Vagina (tissue), 2 donors: ENCODE measurements around the gene DNAJB13. TPM values are rescaled to one million over a fixed set of nuclear protein-coding genes. Genes with fewer than 3 reads are reported as not detected.
A peak's percentile ranks its signal among the peaks of the same experiment; 100 is the strongest.

ENCODE experiments used
- DNase-seq, 2 donors: peaks; one replicate each; pipeline ENCODE4 v3.0.0-alpha.2; 2017; ENCODE audit errors: extremely low spot score in 2 of 2
- H3K27ac ChIP-seq: fragments of 200-600 bp; sonication (generic); one replicate; pipeline ENCODE4 v1.5.1; 2019
- H3K27me3 ChIP-seq: fragments of 200-600 bp; sonication (generic); one replicate; pipeline ENCODE4 v1.5.1; 2019
- H3K36me3 ChIP-seq, 2 donors: fragments of 200-600 bp; sonication (generic); one replicate each; pipeline ENCODE4 v1.5.1; 2017 to 2019
- H3K4me1 ChIP-seq: fragments of 200-600 bp; sonication (generic); one replicate; pipeline ENCODE4 v1.5.1; 2019
- H3K4me3 ChIP-seq, 2 donors: fragments of 200-600 bp; sonication (generic); 1 replicate in 1 of 2; 2 replicates in 1 of 2; pipeline ENCODE4 v1.5.1; 2016 to 2019
- H3K9me3 ChIP-seq: fragments of 200-600 bp; sonication (generic); one replicate; pipeline ENCODE4 v1.5.1; 2019
- POLR2A ChIP-seq, 2 donors: fragments of 450-650 bp; IDR thresholded peaks; one replicate each; pipeline ENCODE4 v1.6.1; 2017; ENCODE audit warnings: antibody characterized with exemption in 2 of 2, mild to moderate bottlenecking in 2 of 2, moderate library complexity in 2 of 2
- POLR2AphosphoS5 ChIP-seq, 2 donors: sonication (generic); formaldehyde crosslinking; IDR thresholded peaks; one replicate each; pipeline ENCODE4 v1.9.0; 2017; ENCODE audit warnings: antibody characterized with exemption in 2 of 2, mild to moderate bottlenecking in 2 of 2, low read depth in 1 of 2; ENCODE audit not compliant: insufficient read depth in 1 of 2
- intact Hi-C: fragments of 100-400 bp; cut with DNase I; formaldehyde crosslinking; loops from one replicate; pipeline ENCODE4 v1.15.1; 2023
- total RNA-seq: library from RNA; depleted of rRNA; stranded (reverse); fragments of >200 nt; gene quantifications from one replicate; pipeline ENCODE4 v1.2.3, GENCODE V29; 2016
- TF ChIP-seq, protein P1 (sequence below), 3 experiments: fragments of 450-650 bp in 2 of 3; fragments of 200-600 bp in 1 of 3; sonication (generic) in 1 of 3; IDR thresholded peaks; one replicate each; pipeline ENCODE4 v1.5.1; 2017 to 2019; ENCODE audit warnings: antibody characterized with exemption in 3 of 3, mild to moderate bottlenecking in 2 of 3, moderate library complexity in 2 of 3

DNAJB13 gene
- total RNA-seq, 1 donor from 2014 or later = not detected

DNA sequence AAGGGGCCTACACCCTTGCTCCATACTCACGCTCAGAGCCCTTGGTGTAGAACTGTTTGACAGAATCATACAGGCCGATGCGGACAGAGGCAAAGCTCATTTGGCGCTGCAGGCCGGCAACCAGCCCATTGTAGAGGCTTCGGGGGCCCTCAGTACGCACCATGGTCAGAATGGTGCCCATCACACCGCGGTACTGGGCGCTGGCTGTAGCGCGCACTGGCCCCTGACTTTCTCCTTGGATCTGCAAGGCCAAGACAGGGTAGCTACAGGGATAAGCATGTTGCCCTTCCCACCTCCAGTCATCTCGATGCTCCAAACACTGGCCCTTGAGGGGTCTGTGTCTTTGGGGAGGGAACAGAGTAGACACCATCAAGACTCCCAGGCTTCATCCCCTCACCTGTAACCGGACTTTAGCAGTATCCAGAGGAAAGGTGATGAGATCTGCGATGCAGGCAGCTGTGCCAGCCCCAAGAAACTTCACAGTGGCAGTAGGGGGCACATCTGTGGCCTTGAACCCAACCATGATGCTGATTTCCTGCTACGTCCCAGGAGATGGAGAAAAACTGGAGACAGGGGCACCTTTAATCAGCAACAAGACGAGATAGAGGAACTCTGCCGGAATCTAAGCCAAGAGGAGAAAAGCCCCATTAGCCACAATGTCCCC lies 27.2 kb downstream of the DNAJB13 start:
- peaks cover 24% of the 10 kb centered on the region for H3K4me1 ChIP-seq

DNA sequence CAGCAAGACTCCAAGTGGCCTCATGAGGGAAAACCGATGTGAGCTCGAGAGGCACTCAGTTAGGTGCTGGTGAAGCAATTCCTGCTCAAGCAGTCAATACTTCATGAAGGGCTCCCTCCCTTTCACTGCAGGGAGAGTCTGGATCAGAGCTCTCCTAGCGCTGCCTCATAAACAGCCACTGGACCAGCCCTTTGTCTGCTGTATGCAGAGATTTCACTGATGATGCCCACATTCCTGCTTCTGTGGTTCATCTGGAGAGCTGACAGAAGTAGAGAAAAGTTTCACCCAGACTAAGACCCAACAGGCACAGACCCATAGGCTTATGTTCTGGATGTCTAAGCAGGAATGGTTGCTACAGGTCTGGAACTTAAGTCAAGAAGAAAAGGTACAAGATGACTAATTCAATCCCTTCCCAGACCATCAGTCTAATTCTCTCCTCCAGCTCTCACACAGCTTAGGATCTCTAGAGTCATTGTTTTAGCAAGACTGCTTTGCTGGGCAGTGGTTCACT lies 27.8 kb downstream of the DNAJB13 start:
- Histone ChIP-seq H3K36me3 (no peaks in the 10 kb centered on the region), H3K27ac (no peak overlapping the region), H3K27me3 (no peaks in the 10 kb centered on the region), H3K4me3 (no peak overlapping the region), H3K9me3 (no peaks in the 10 kb centered on the region), H3K4me1 (peaks cover 21% of the 10 kb centered on the region)
- intact Hi-C loops = loop anchor here (5.0 kb wide), 1 partner anchor 691 kb away; no protein-coding TSS in a partner anchor
- TF ChIP-seq POLR2A (IDR thresholded peaks at IDR 0.05) (no peak), POLR2AphosphoS5 (IDR thresholded peaks at IDR 0.05; ENCODE audit: insufficient read depth in 1 of 2, low read depth in 1 of 2) (no peak)
- peak in 1 of 2 donors; percentile 14 for DNase-seq

More for the DNA sequence above, 27.2 kb downstream of the DNAJB13 start:
- Histone ChIP-seq H3K36me3 (no peaks in the 10 kb centered on the region), H3K4me3 (no peak overlapping the region), H3K27me3 (no peaks in the 10 kb centered on the region), H3K27ac (no peak overlapping the region), H3K9me3 (no peaks in the 10 kb centered on the region)
- no peak for DNase-seq
- intact Hi-C loops = loop anchor here (5.0 kb wide), 1 partner anchor 691 kb away; no protein-coding TSS in a partner anchor
- TF ChIP-seq POLR2A (IDR thresholded peaks at IDR 0.05) (no peak), POLR2AphosphoS5 (IDR thresholded peaks at IDR 0.05; ENCODE audit: insufficient read depth in 1 of 2, low read depth in 1 of 2) (no peak)
- TF ChIP-seq, protein P1, sequence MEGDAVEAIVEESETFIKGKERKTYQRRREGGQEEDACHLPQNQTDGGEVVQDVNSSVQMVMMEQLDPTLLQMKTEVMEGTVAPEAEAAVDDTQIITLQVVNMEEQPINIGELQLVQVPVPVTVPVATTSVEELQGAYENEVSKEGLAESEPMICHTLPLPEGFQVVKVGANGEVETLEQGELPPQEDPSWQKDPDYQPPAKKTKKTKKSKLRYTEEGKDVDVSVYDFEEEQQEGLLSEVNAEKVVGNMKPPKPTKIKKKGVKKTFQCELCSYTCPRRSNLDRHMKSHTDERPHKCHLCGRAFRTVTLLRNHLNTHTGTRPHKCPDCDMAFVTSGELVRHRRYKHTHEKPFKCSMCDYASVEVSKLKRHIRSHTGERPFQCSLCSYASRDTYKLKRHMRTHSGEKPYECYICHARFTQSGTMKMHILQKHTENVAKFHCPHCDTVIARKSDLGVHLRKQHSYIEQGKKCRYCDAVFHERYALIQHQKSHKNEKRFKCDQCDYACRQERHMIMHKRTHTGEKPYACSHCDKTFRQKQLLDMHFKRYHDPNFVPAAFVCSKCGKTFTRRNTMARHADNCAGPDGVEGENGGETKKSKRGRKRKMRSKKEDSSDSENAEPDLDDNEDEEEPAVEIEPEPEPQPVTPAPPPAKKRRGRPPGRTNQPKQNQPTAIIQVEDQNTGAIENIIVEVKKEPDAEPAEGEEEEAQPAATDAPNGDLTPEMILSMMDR (IDR thresholded peaks at IDR 0.05) = no peak

DNA sequence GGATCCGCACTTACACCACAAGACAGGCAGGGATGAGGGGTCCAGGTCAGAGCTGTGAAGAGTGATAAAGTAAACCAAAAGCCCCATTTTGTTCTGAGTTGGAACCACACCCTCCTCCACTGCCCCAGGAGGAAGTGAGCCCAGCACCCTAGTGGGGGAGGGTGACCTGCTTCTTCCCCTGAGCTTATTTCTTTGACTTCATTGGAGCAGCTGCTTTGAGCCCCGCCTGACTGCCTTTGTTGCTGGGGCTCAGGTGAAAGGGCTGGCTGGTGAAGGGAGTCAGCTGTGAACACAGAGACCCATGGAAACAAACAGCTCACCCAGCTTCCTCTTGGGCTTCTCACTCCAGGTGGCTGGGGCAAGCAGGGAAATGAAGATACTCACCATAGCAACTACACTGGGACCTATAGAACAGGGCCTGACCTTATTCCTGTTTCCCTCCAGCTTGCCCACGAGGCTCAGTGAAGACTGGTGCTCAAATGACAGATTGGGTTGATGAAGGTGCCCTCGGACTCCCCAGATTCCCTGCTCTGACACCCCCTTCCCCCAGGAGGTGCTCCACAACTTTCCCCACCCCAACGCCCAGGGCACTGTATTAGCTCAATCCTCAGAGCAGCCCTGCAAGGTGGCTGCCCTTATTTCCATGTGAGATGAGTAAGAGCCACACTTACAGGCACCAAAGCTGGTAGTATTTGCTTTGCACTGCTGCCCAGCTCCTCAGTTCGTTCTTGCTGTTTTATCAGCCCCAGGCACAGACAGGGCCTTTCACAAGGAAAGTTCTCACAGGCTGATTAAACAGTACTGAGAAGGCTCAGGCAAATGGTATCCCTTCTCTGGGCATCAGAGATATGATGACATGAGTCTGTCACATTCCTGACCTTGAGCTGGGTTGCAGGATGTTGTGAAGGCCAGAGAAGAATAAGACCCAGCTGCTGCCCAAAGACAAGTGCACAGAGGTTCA lies 29.5 kb downstream of the DNAJB13 start:
- no peak for DNase-seq
- no peaks in the 10 kb centered on the region for H3K27me3 ChIP-seq
- no peaks in the 10 kb centered on the region for H3K9me3 ChIP-seq
- no peak overlapping the region for H3K27ac ChIP-seq
- H3K36me3 ChIP-seq = no peaks in the 10 kb centered on the region
- peaks cover 17% of the 10 kb centered on the region for H3K4me1 ChIP-seq
- peak in 1 of 2 donors; percentile 23 for TF ChIP-seq POLR2AphosphoS5 (IDR thresholded peaks at IDR 0.05; ENCODE audit: insufficient read depth in 1 of 2, low read depth in 1 of 2)
- TF ChIP-seq, protein P1 (IDR thresholded peaks at IDR 0.05) = no peak
- peak overlapping the region in 1 of 2 donors; percentile 60 for H3K4me3 ChIP-seq
- intact Hi-C loops = no loop called here

- H3K36me3 ChIP-seq = no peaks in the 10 kb centered on the region
- DNase-seq = no peak
- intact Hi-C loops = no loop called here
- peak overlapping the region; percentile 10 to 60 for H3K4me3 ChIP-seq
- no peak overlapping the region for H3K27ac ChIP-seq
- TF ChIP-seq, protein P1 (IDR thresholded peaks at IDR 0.05) = no peak
- no peak for TF ChIP-seq POLR2A (IDR thresholded peaks at IDR 0.05)
- no peak for TF ChIP-seq POLR2AphosphoS5 (IDR thresholded peaks at IDR 0.05; ENCODE audit: insufficient read depth in 1 of 2, low read depth in 1 of 2)
- no peaks in the 10 kb centered on the region for H3K27me3 ChIP-seq
- peaks cover 17% of the 10 kb centered on the region for H3K4me1 ChIP-seq
- H3K9me3 ChIP-seq = no peaks in the 10 kb centered on the region
Observed at GRCh38 chr11:73981051-73981805, 30.4 kb downstream of the DNAJB13 start.

GRCh38 chr11:73982595-73982989 lies 31.8 kb downstream of the DNAJB13 start, which contains the start of gene UCP2:
UCP2 (minus strand) TSS chr11:73982843; CDS start chr11:73978378, 4,465 bp downstream.
- Histone ChIP-seq H3K27me3 (no peaks in the 10 kb centered on the region), H3K9me3 (no peaks in the 10 kb centered on the region), H3K4me1 (peaks cover 17% of the 10 kb centered on the region), H3K36me3 (no peaks in the 10 kb centered on the region), H3K4me3 (peak within 1 kb of the TSS; percentile 60 to 64), H3K27ac (peak within 1 kb of the TSS; percentile 42)
- TF ChIP-seq POLR2A (IDR thresholded peaks at IDR 0.05) = peak in 1 of 2 donors; percentile 7
- TF ChIP-seq POLR2AphosphoS5 (IDR thresholded peaks at IDR 0.05; ENCODE audit: insufficient read depth in 1 of 2, low read depth in 1 of 2) = no peak
- intact Hi-C loops = no loop called here
- no peak for DNase-seq
